ENCODE data around the gene NKX2-3. TPM values are rescaled to one million over a fixed set of nuclear protein-coding genes. Genes with fewer than 3 reads are reported as not detected.

Gene NKX2-3
- total RNA-seq, 3 donors from 2014 or later (not counting 1 experiment from before 2014, with no cell fraction given): not detected

DNA sequence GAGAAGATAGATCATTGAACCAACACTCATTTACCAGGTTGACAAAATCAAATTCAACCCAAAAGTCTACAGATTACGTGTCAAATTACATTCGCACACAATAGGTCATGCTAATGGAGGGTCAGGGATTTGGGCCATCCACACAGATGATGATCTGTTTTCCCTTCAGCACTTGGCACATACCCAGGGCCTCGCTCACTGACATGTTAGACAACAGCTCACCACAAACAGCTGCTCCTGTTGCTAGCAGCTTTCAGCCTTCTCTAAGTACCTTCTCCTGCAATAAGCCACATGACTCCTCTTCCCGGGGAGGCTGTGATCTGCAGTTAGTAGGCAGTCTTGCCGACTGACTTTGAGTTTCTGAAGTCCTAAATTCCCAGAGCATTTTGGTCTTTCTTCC lies 18.4 kb downstream of the NKX2-3 start:
- intact Hi-C loops (cut with micrococcal nuclease): no loop called here
- no peak for DNase-seq
- Histone ChIP-seq H3K27ac (ENCODE audit: low read length) (no peak overlapping the region), H3K9me3 (ENCODE audit: control insufficient read depth, insufficient read depth, low read length) (no peaks in the 10 kb centered on the region), H3K4me1 (ENCODE audit: control insufficient read depth, insufficient read depth, low read length) (no peaks in the 10 kb centered on the region), H3K36me3 (ENCODE audit: control insufficient read depth, insufficient read depth, low read length) (no peaks in the 10 kb centered on the region), H3K4me3 (ENCODE audit: low read length) (no peak overlapping the region), H3K27me3 (ENCODE audit: control insufficient read depth, insufficient read depth, low read length) (no peaks in the 10 kb centered on the region)
- peaks cover 25 to 65% of the 10 kb centered on the region in 2 donors for H3K27me3 Mint-ChIP-seq (ENCODE audit: low read depth in 2 of 2)
- no peak overlapping the region for H3K4me3 Mint-ChIP-seq
- peaks cover 0 to 4% of the 10 kb centered on the region in 2 donors for H3K4me1 Mint-ChIP-seq
- no peaks in the 10 kb centered on the region for H3K9me3 Mint-ChIP-seq
- TF ChIP-seq, protein P1, sequence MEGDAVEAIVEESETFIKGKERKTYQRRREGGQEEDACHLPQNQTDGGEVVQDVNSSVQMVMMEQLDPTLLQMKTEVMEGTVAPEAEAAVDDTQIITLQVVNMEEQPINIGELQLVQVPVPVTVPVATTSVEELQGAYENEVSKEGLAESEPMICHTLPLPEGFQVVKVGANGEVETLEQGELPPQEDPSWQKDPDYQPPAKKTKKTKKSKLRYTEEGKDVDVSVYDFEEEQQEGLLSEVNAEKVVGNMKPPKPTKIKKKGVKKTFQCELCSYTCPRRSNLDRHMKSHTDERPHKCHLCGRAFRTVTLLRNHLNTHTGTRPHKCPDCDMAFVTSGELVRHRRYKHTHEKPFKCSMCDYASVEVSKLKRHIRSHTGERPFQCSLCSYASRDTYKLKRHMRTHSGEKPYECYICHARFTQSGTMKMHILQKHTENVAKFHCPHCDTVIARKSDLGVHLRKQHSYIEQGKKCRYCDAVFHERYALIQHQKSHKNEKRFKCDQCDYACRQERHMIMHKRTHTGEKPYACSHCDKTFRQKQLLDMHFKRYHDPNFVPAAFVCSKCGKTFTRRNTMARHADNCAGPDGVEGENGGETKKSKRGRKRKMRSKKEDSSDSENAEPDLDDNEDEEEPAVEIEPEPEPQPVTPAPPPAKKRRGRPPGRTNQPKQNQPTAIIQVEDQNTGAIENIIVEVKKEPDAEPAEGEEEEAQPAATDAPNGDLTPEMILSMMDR (IDR thresholded peaks at IDR 0.05): no peak
- no peaks in the 10 kb centered on the region for H3K36me3 Mint-ChIP-seq
- 32% methylated on average over 5 of the region's 5 CpGs for WGBS (ENCODE audit: insufficient coverage)
- no peak for ATAC-seq
- H3K27ac Mint-ChIP-seq: no peak overlapping the region

GRCh38 chr10:99551616-99552015 lies 18.9 kb downstream of the NKX2-3 start:
- Mint-ChIP-seq H3K4me1 (peaks cover 0 to 5% of the 10 kb centered on the region in 2 donors), H3K9me3 (no peaks in the 10 kb centered on the region), H3K27me3 (ENCODE audit: low read depth in 2 of 2) (peaks cover 23 to 61% of the 10 kb centered on the region in 2 donors), H3K27ac (no peak overlapping the region), H3K36me3 (no peaks in the 10 kb centered on the region), H3K4me3 (no peak overlapping the region)
- H3K27me3 ChIP-seq (ENCODE audit: control insufficient read depth, insufficient read depth, low read length): no peaks in the 10 kb centered on the region
- H3K4me1 ChIP-seq (ENCODE audit: control insufficient read depth, insufficient read depth, low read length): no peaks in the 10 kb centered on the region
- H3K27ac ChIP-seq (ENCODE audit: low read length): no peak overlapping the region
- ATAC-seq (no peak), DNase-seq (no peak)
- H3K36me3 ChIP-seq (ENCODE audit: control insufficient read depth, insufficient read depth, low read length): no peaks in the 10 kb centered on the region
- no peaks in the 10 kb centered on the region for H3K9me3 ChIP-seq (ENCODE audit: control insufficient read depth, insufficient read depth, low read length)
- WGBS (ENCODE audit: insufficient coverage): 40% methylated on average over 3 of the region's 3 CpGs
- intact Hi-C loops (cut with micrococcal nuclease): no loop called here
- TF ChIP-seq, protein P1 (IDR thresholded peaks at IDR 0.05): no peak
- no peak overlapping the region for H3K4me3 ChIP-seq (ENCODE audit: low read length)

DNA sequence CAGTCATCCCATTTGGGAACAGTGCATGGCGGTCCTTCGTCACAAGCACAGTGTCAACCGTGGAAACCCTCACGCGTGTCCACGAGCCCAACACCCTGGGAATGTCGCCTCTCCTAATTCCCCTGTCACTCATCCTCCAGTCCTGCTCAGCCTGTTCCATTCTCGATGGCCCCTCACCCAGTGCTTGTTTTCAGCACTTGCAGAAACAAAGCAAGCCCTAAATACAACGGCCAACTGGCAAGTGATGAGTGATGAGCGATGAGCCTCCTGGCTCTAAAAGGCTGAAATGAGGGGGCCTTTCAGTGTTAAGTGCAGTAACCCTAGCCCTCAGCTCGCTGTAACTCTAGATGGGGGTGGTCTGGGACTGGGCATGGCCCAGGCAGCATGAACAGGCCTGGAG lies 22.6 kb downstream of the NKX2-3 start:
- WGBS (ENCODE audit: insufficient coverage): 87% methylated on average over 11 of the region's 11 CpGs
- Mint-ChIP-seq H3K27ac (no peak overlapping the region), H3K4me3 (no peak overlapping the region), H3K36me3 (no peaks in the 10 kb centered on the region), H3K27me3 (ENCODE audit: low read depth in 2 of 2) (peaks cover 25 to 62% of the 10 kb centered on the region in 2 donors), H3K9me3 (no peaks in the 10 kb centered on the region), H3K4me1 (peaks cover 0 to 5% of the 10 kb centered on the region in 2 donors)
- Histone ChIP-seq H3K27me3 (ENCODE audit: control insufficient read depth, insufficient read depth, low read length) (no peaks in the 10 kb centered on the region), H3K4me1 (ENCODE audit: control insufficient read depth, insufficient read depth, low read length) (no peaks in the 10 kb centered on the region), H3K9me3 (ENCODE audit: control insufficient read depth, insufficient read depth, low read length) (no peaks in the 10 kb centered on the region), H3K36me3 (ENCODE audit: control insufficient read depth, insufficient read depth, low read length) (no peaks in the 10 kb centered on the region), H3K27ac (ENCODE audit: low read length) (no peak overlapping the region), H3K4me3 (ENCODE audit: low read length) (no peak overlapping the region)
- no peak for DNase-seq
- intact Hi-C loops (cut with micrococcal nuclease): no loop called here
- ATAC-seq: no peak
- TF ChIP-seq, protein P1 (IDR thresholded peaks at IDR 0.05): no peak

- Mint-ChIP-seq H3K27me3 (ENCODE audit: low read depth in 2 of 2) (peaks cover 25 to 59% of the 10 kb centered on the region in 2 donors), H3K9me3 (no peaks in the 10 kb centered on the region), H3K4me3 (no peak overlapping the region), H3K27ac (no peak overlapping the region), H3K4me1 (peaks cover 0 to 5% of the 10 kb centered on the region in 2 donors), H3K36me3 (no peaks in the 10 kb centered on the region)
- Histone ChIP-seq H3K9me3 (ENCODE audit: control insufficient read depth, insufficient read depth, low read length) (no peaks in the 10 kb centered on the region), H3K4me1 (ENCODE audit: control insufficient read depth, insufficient read depth, low read length) (no peaks in the 10 kb centered on the region), H3K27ac (ENCODE audit: low read length) (no peak overlapping the region), H3K36me3 (ENCODE audit: control insufficient read depth, insufficient read depth, low read length) (no peaks in the 10 kb centered on the region), H3K27me3 (ENCODE audit: control insufficient read depth, insufficient read depth, low read length) (no peaks in the 10 kb centered on the region), H3K4me3 (ENCODE audit: low read length) (no peak overlapping the region)
- ATAC-seq (no peak), DNase-seq (peak in 1 of 2 donors; percentile 9)
- intact Hi-C loops (cut with micrococcal nuclease): no loop called here
- TF ChIP-seq, protein P1 (IDR thresholded peaks at IDR 0.05): no peak
- 13% methylated on average over 1 of the region's 6 CpGs for WGBS (ENCODE audit: insufficient coverage)
Observed at GRCh38 chr10:99555825-99556523, 23.2 kb downstream of the NKX2-3 start.
